ENCODE results near the gene SLC39A11. TPM values are rescaled to one million over a fixed set of nuclear protein-coding genes. Genes with fewer than 3 reads are reported as not detected.

The SLC39A11 gene
- polyA plus RNA-seq, 1 of the 3 experiments (the other 2 are of a cell fraction) = 23.5 TPM

- TF ChIP-seq GATA2 (CRISPR knock-in tag; IDR thresholded peaks at IDR 0.05) (no peak), NFIC (IDR thresholded peaks at IDR 0.05; ENCODE audit: borderline replicate concordance) (no peak), FOXJ3 (CRISPR knock-in tag; IDR thresholded peaks at IDR 0.05) (no peak)
Measured at GRCh38 chr17:73089322-73090317, 2.9 kb downstream of the SLC39A11 start (continued).

- Histone ChIP-seq H3K27ac (ENCODE audit: low read depth in 2 of 2, low read length in 1 of 2) (no peak overlapping the region), H3K9me3 (no peaks in the 10 kb centered on the region), H2AFZ (ENCODE audit: low read depth) (no peak overlapping the region), H3K27me3 (ENCODE audit: insufficient read depth) (no peaks in the 10 kb centered on the region), H3K9ac (no peak overlapping the region), H4K20me1 (ENCODE audit: insufficient read depth) (no peaks in the 10 kb centered on the region), H3K36me3 (replicated peaks in 1 of 2; ENCODE audit: control insufficient read depth in 1 of 2, insufficient read depth in 2 of 2, low read length in 1 of 2) (peaks cover 8 to 17% of the 10 kb centered on the region in 2 experiments), H3K79me2 (ENCODE audit: insufficient read depth) (0 out of 2 replicates have a peak, but pooled peaks cover 7% of the 10 kb centered on the region), H3K9me2 (no peaks in the 10 kb centered on the region), H3F3A (replicated peaks; ENCODE audit: insufficient read depth) (no peaks in the 10 kb centered on the region), H3K4me3 (ENCODE audit: low read depth in 2 of 2, low read length in 1 of 2) (no peak overlapping the region), H3K4me1 (ENCODE audit: control insufficient read depth in 1 of 2, insufficient read depth in 2 of 2, low read depth in 1 of 2, low read length in 1 of 2) (peaks cover 3 to 10% of the 10 kb centered on the region in 2 experiments; a peak in 2 of 4 replicates), H3K4me2 (no peak overlapping the region)
- ChIA-PET CTCF (interaction anchor here (2.7 kb wide), 1 partner anchor 68 kb away, joined by 7 read pairs; no protein-coding TSS in a partner anchor), POLR2A (no interaction called here)
- no peak for DNase-seq
- WGBS (ENCODE audit: low lambda C conversion rate) = 92% methylated on average over 10 of the region's 10 CpGs
- TF ChIP-seq FOSL2 (IDR thresholded peaks at IDR 0.05; ENCODE audit: borderline replicate concordance, low read depth) (no peak), GATA2 (CRISPR knock-in tag; IDR thresholded peaks at IDR 0.05) (no peak), MXI1 (IDR thresholded peaks at IDR 0.05; ENCODE audit: low read depth, low read length) (no peak), SIN3A (IDR thresholded peaks at IDR 0.05; ENCODE audit: borderline replicate concordance, low read depth, low read length) (no peak), YY1 (IDR thresholded peaks at IDR 0.05; ENCODE audit: low read depth) (no peak), EZH2phosphoT487 (IDR thresholded peaks at IDR 0.05; ENCODE audit: borderline replicate concordance, low read depth) (no peak), MEF2A (IDR thresholded peaks at IDR 0.05; ENCODE audit: borderline replicate concordance, low read depth) (no peak), TEAD4 (IDR thresholded peaks at IDR 0.05; ENCODE audit: borderline replicate concordance, insufficient read depth) (no peak), TCF12 (IDR thresholded peaks at IDR 0.05) (no peak), NRF1 (IDR thresholded peaks at IDR 0.05; ENCODE audit: low read depth, low read length) (no peak), RAD21 (IDR thresholded peaks at IDR 0.05; ENCODE audit: low read length) (no peak), SMC3 (IDR thresholded peaks at IDR 0.05; ENCODE audit: low read depth, low read length) (no peak), PBX3 (IDR thresholded peaks at IDR 0.05) (no peak), TAF1 (IDR thresholded peaks at IDR 0.05; ENCODE audit: borderline replicate concordance, low read depth, low read length) (no peak), RXRA (IDR thresholded peaks at IDR 0.05; ENCODE audit: borderline replicate concordance, low read depth) (no peak), RFX5 (IDR thresholded peaks at IDR 0.05; ENCODE audit: low read length) (no peak)
- TF ChIP-seq, protein P1, sequence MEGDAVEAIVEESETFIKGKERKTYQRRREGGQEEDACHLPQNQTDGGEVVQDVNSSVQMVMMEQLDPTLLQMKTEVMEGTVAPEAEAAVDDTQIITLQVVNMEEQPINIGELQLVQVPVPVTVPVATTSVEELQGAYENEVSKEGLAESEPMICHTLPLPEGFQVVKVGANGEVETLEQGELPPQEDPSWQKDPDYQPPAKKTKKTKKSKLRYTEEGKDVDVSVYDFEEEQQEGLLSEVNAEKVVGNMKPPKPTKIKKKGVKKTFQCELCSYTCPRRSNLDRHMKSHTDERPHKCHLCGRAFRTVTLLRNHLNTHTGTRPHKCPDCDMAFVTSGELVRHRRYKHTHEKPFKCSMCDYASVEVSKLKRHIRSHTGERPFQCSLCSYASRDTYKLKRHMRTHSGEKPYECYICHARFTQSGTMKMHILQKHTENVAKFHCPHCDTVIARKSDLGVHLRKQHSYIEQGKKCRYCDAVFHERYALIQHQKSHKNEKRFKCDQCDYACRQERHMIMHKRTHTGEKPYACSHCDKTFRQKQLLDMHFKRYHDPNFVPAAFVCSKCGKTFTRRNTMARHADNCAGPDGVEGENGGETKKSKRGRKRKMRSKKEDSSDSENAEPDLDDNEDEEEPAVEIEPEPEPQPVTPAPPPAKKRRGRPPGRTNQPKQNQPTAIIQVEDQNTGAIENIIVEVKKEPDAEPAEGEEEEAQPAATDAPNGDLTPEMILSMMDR (IDR thresholded peaks at IDR 0.05) = no peak
- TF ChIP-seq, protein P2, sequence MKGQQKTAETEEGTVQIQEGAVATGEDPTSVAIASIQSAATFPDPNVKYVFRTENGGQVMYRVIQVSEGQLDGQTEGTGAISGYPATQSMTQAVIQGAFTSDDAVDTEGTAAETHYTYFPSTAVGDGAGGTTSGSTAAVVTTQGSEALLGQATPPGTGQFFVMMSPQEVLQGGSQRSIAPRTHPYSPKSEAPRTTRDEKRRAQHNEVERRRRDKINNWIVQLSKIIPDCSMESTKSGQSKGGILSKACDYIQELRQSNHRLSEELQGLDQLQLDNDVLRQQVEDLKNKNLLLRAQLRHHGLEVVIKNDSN (IDR thresholded peaks at IDR 0.05; ENCODE audit: borderline replicate concordance, low read depth) = no peak
- TF ChIP-seq, protein P3, sequence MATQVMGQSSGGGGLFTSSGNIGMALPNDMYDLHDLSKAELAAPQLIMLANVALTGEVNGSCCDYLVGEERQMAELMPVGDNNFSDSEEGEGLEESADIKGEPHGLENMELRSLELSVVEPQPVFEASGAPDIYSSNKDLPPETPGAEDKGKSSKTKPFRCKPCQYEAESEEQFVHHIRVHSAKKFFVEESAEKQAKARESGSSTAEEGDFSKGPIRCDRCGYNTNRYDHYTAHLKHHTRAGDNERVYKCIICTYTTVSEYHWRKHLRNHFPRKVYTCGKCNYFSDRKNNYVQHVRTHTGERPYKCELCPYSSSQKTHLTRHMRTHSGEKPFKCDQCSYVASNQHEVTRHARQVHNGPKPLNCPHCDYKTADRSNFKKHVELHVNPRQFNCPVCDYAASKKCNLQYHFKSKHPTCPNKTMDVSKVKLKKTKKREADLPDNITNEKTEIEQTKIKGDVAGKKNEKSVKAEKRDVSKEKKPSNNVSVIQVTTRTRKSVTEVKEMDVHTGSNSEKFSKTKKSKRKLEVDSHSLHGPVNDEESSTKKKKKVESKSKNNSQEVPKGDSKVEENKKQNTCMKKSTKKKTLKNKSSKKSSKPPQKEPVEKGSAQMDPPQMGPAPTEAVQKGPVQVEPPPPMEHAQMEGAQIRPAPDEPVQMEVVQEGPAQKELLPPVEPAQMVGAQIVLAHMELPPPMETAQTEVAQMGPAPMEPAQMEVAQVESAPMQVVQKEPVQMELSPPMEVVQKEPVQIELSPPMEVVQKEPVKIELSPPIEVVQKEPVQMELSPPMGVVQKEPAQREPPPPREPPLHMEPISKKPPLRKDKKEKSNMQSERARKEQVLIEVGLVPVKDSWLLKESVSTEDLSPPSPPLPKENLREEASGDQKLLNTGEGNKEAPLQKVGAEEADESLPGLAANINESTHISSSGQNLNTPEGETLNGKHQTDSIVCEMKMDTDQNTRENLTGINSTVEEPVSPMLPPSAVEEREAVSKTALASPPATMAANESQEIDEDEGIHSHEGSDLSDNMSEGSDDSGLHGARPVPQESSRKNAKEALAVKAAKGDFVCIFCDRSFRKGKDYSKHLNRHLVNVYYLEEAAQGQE (IDR thresholded peaks at IDR 0.05; ENCODE audit: low read depth, low read length) = no peak
Measured at GRCh38 chr17:73088561-73088960, 3.9 kb downstream of the SLC39A11 start.
